Measurements from ENCODE around the gene NAPB.

NAPB gene

DNA sequence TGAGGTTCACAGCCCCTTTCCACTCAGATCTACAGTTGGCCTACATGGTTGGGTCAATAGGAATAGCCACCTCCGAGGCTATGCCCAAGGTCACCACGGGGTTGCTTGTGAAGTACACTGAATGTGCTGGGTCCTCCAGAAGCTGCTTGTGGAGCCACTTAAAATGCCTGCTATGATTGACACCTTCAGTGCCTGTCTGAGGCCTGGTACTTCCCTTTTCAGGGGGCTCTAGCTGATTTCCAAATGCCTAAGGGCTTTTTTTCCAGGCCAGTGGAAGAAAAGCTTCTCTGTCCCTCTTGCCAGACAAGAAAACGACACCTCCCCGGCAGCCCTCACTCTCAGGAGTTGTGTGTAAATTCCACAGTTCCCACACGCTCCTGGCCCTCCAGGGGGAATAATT is 77.0 kb downstream of the NAPB start:
- no peak for DNase-seq (ENCODE audit: low spot score)

DNA sequence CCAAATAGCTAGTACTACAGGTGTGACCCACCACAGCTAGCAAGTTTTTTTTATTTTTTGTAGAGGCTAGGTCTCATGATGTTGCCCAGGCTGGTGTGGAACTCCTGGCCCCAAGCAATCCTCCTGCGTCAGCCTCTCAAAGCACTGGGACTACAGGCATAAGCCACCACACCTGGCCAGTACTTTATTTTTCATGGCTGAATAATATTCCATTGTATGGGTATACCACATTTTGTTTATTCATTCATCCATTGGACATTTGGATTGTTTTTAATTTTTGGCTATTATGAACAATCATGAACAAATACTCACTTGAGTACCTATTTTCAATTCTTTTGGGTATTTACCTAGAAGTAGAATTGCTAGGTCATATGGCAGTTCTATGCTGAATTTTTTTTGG is 77.7 kb downstream of the NAPB start:
- DNase-seq (ENCODE audit: low spot score) = no peak

DNA sequence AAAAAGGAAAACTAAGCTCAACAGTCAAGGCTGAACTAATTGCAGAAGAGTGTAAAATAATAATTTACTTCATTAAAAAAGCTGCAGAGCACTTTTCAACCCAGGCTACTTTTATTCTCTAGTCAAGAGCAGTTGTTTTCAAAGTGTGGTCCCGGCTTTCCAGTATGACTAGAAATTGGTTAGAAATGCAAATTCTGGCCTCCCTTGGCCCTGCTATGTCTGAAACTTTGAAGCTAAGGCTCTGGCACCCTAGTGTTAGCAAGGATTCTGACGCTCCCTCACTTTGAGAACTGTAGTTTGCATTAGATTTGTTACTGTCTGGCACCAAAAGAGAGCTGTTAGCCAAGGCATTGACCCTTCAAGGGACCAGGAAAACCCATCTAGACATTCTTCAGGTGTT is 80.2 kb downstream of the NAPB start:
- DNase-seq (ENCODE audit: low spot score) = no peak

DNA sequence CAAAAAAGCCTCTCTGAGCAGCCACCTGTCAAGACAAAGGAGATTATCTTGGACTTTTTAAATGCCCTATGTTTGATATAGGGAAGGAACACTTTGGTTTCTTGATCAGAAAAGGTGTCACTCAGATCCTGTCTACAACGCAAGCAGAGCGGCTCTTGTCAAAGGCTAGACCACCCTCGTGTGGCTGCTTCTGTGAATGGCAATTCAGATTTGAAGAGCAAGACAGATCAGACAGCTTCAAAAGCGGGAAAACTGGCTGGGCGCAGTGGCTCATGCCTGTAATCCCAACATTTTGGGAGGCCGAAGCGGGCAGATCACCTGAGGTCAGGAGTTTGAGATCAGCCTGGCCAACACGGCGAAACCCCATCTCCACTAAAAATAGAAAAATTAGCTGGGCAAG is 80.8 kb downstream of the NAPB start:
- peak; percentile 68 for DNase-seq (ENCODE audit: low spot score)

DNA sequence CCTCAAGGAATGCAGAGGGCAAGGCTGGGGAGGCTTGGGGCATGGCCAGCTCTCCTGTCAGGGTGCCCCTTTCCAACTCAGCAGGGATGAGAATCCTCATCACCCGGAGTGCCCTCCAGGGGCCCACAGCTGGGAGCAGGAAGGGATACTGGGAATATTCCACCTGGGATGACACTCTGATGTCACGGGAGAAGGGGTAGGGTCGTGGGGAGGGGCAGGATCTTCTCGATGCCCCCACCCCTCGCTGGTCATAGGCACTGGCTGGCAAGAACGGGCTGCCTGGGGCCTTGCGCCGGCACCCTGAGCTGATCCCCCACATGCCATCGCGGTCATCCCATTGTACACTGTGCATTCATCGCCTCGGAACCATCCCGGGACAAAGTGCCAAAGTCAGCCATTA is 81.3 kb downstream of the NAPB start:
- DNase-seq (ENCODE audit: low spot score) = no peak

DNA sequence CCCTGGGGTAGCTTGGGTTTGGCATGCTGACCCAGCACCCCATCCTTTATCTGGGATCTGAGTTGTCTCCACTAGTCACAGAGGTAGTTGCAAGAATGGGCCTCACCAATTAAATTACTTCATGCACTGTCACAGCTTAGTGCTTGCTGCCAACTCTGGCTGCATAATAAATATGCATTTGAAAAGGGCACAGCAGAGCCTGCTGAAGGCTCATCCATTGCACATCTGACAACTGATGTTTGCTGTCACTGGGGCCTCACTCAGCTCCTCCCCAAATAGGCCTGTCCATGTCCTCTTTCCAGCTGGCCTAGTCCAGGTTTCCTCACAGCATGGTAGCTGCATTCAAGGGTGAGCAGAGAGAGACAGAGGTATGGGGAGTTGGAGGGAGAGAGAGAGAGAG is 84.0 kb downstream of the NAPB start:
- no peak for DNase-seq (ENCODE audit: low spot score)

DNA sequence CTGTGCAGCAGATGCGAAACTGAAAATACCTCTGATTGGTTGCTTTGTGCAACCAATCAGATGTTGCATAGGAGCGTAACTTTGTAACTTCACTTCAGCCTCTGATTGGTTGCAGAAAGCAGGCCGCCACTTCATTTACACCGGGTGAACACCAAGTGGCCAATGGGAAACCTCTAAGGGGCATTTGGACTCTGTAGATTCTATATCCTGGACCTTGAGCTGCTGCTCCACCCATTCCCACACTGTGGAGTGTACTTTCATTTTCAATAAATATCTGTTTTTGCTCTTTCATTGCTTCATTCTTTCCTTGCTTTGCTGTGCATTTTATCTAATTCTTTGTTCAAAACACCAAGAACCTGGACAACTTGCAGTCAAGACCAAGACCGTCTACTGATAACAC is 84.8 kb downstream of the NAPB start:
- no peak for DNase-seq (ENCODE audit: low spot score)

DNA sequence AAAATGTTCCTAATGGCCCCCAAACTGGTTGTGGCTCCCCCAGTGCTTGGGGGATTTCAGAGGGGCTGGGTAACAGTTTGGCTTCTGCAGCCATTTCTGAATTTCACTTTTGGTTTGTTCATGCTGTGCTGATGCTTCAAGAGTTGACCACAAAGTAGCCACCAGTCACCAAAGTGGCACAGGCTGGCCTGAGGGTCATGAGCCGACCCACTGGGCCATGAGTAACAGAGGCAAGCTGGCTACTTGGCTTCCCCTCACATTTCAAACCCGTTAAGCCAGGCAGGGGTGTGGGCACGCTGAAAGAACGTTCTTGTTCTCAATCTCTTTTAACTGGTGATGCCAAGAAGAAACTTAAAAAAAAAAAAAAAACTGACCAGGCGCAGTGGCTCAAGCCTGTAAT is 85.8 kb downstream of the NAPB start:
- DNase-seq (ENCODE audit: low spot score) = no peak

DNA sequence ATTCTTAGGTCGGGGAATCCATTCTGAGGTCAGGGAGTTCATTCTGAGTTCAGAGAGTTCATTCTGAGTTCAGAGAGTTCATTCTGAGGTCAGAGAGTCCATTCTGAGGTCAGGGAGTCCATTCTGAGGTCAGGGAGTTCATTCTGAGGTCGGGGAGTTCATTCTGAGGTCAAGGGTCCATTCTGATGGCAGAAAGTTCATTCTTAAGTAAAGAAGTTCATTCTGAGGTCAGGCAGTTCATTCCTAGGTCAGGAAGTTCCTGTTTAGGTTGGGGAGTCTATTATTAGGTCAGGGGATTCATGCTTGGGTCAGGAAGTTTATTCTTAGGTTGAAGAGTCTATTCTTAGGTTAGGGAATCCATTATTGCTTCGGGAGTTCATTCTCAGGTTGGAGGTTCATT is 87.2 kb downstream of the NAPB start:
- DNase-seq (ENCODE audit: low spot score) = no peak

DNA sequence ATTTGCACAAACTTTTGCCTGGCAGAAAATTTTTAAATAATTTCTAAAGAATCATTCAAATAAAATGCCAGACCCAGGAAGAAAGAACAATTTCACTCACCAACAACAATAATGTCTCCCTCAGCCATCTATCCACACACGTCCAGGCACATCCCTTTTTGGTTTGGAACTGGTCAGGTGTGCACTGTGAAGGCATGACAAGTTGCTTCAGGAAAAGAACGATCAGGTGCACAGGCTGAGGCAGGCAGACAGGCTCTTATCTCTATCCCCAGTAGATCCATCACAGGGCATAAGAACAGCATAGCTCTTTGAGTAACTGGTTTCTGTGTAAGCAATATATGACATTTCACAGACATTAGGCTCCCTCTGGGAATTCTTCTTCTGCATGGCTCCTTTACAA is 88.8 kb downstream of the NAPB start:
- DNase-seq (ENCODE audit: low spot score) = no peak

DNA sequence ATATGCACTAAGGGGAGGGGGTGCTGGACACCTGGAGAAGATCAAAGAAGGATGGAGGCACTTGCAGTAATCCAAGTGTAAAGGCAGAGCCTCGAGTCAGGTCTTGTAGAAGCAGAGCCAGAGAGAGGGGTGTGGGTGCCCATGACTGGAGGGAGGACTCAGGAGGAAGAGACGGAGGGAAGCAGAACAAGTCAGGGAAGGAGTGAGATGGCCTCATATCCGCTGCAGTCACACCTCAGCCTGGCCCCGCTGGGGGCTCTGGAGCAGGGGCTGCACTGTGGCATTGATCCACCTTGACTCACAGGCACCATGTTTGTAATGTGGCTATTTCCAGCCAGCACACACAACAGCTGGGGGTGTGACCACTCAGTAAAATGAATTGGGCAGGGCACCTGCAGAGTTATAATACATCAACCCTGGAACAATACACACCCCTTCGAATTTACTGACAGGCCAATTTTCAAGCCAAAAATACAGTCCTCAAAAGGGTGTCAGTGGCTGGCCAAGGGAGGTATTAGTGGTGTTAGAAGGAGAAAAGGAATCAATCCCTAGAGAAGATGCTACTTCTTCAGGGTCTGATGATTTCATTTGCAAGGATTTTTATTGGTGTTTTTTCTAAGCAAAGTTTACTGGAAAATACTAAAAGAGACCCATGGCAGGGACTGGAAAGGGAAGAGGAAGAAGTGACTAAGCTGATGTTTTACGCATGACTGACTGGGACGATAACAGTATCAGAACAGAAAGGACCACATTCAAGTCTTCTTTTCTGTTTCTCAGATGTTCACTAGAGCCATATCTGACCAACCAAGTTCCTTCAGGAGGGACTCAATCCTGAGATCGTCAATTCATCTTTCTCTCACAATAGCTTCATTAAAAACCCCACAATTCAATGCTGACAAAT is 89.6 kb downstream of the NAPB start:
- peak; percentile 32 for DNase-seq (ENCODE audit: low spot score)

DNA sequence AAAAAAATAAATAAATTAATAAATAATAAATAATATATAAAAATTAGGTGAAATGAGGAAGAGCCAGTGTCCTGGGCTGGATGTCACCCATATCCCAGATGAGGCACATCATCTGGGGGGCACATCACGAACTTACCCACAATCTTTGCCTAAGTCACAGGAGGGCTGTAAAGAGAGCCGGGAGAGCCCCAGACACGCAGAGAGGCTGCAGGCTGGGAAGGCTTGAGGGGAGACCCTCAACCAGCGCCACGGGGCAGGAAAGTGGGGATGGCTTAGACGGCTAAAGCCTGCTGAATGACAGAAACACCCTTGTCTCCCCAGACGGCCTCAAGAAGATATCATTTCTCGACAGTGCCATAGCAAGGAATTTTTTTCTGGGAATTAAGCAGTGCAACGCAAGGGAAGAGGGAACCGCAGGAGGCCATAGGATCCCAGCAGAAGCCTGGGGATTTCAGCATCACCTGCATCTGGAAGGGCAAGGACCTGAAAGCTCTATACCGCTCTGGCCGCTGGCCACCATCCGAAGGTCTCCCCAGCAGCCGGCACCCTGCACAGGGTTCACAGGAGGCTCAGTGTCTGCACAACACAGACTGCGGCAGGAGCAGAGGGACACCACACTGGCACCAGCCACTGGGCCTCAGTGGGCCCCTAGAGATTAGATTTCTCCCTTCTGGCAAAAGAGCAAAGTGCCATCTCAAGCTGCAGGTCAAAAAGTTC is 93.5 kb downstream of the NAPB start:
- no peak for DNase-seq (ENCODE audit: low spot score)

DNA sequence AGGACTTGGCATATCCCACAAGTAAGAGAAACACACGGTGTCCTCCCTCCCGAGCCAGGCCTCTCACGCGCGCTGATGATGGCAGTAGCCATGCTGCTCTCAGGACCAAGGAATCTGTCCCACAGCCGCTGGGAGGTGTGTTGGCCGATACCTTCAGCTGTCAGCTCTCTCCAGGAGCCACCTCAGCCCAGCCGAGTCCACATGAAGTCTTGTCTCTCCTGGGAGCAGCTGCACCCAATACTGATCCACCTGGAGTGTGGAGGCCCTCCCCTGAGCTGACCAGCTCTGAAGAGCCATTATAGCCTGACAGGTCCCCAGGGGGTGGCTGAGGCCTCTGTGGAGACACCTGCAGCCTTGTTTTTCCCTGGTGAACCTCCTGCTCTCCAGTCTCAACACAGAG is 94.5 kb downstream of the NAPB start:
- no peak for DNase-seq (ENCODE audit: low spot score)

DNA sequence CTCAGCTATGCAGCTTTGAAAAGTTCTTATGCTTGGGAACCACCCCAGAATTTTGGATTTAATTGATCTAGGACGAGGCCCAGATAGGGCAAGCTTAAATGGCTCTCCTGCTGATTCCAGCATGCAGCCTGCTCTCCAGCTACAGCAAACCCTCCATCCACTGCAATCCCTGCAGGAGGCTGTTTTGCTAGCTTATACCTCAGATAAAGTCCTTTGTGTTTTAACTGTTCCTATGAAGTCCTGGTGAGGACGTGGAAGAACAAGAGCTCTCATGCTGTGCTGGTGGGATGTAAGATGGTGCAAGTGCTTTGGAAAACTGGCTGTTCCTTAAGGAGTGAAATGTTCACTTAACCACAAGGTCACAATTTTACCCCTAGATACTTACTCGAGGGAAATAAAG is 96.2 kb downstream of the NAPB start:
- DNase-seq (ENCODE audit: low spot score) = no peak
